Mesothelial cell of epicardium (in vitro differentiated cells): ENCODE results near the gene OXLD1. TPM values are rescaled to one million over a fixed set of nuclear protein-coding genes. Genes with fewer than 3 reads are reported as not detected.
"Not testable (repeated sequence)": the region's sequence is repeated elsewhere in the genome, so short reads cannot be mapped to it uniquely, and the experiment has no call there.

ENCODE experiments used
- DNase-seq, 2 experiments: peaks; one replicate each; pipeline ENCODE4 v3.0.0; 2021; ENCODE audit warnings: low spot score in 2 of 2; ENCODE audit not compliant: unreplicated experiment in 2 of 2
- H3K27ac Mint-ChIP-seq: 2 replicates; pipeline ENCODE4 v1.8.0; 2021; ENCODE audit warnings: mixed read lengths
- H3K27me3 Mint-ChIP-seq: 2 replicates; pipeline ENCODE4 v1.8.0; 2021; ENCODE audit warnings: low read depth, mixed read lengths
- H3K36me3 Mint-ChIP-seq: 2 replicates; pipeline ENCODE4 v1.8.0; 2021; ENCODE audit warnings: mixed read lengths
- H3K4me1 Mint-ChIP-seq: 2 replicates; pipeline ENCODE4 v1.8.0; 2021; ENCODE audit warnings: mixed read lengths
- H3K4me3 Mint-ChIP-seq: 2 replicates; pipeline ENCODE4 v1.8.0; 2021; ENCODE audit warnings: mild to moderate bottlenecking, moderate library complexity, mixed read lengths
- H3K9me3 Mint-ChIP-seq: 2 replicates; pipeline ENCODE4 v1.8.0; 2021; ENCODE audit warnings: mixed read lengths
- CTCF ChIP-seq: fragments of 200-600 bp; sonication (generic); IDR thresholded peaks from one replicate; pipeline ENCODE4 v1.5.0; 2021; ENCODE audit warnings: antibody characterized with exemption; ENCODE audit not compliant: unreplicated experiment
- microRNA-seq: library from miRNA; unstranded; fragments of <30 nt; microRNA quantifications from one replicate; pipeline ENCODE4 v1.2.0, GENCODE V29; 2021; ENCODE audit warnings: inconsistent platforms, mixed read lengths
- total RNA-seq: library from RNA; stranded (reverse); gene quantifications from 3 replicates; pipeline ENCODE4 v1.2.1, GENCODE V29; 2021

Gene OXLD1
- total RNA-seq, 1 donor from 2014 or later: 23.9 TPM

- H3K9me3 Mint-ChIP-seq: no peaks in the 10 kb centered on the region
- H3K27ac Mint-ChIP-seq: no peak overlapping the region
- peaks cover 10% of the 10 kb centered on the region for H3K4me1 Mint-ChIP-seq
- H3K27me3 Mint-ChIP-seq: no peaks in the 10 kb centered on the region
- peaks cover 17% of the 10 kb centered on the region for H3K36me3 Mint-ChIP-seq
- TF ChIP-seq CTCF: no peak
- no peak overlapping the region for H3K4me3 Mint-ChIP-seq
- DNase-seq: no peak
These were observed 34.9 kb downstream of the OXLD1 start for GRCh38 chr17:81631482-81631881.

- Mint-ChIP-seq H3K4me3 (no peak overlapping the region), H3K27ac (no peak overlapping the region), H3K27me3 (no peaks in the 10 kb centered on the region), H3K36me3 (peaks cover 25% of the 10 kb centered on the region), H3K4me1 (no peaks in the 10 kb centered on the region), H3K9me3 (peaks cover 2% of the 10 kb centered on the region)
- DNase-seq: no peak
- no peak for TF ChIP-seq CTCF
These were observed 36.1 kb downstream of the OXLD1 start for GRCh38 chr17:81630274-81630673.

- no peak overlapping the region for H3K27ac Mint-ChIP-seq
- peaks cover 17% of the 10 kb centered on the region for H3K9me3 Mint-ChIP-seq
- no peaks in the 10 kb centered on the region for H3K27me3 Mint-ChIP-seq
- H3K4me3 Mint-ChIP-seq: no peak overlapping the region
- TF ChIP-seq CTCF: no peak
- no peaks in the 10 kb centered on the region for H3K4me1 Mint-ChIP-seq
- no peak for DNase-seq
- peaks cover 54% of the 10 kb centered on the region for H3K36me3 Mint-ChIP-seq
These were observed 44.8 kb downstream of the OXLD1 start for GRCh38 chr17:81621494-81622130.

GRCh38 chr17:81618307-81618706, 48.1 kb downstream of the OXLD1 start:
- H3K4me3 Mint-ChIP-seq, H3K27ac Mint-ChIP-seq, H3K4me1 Mint-ChIP-seq, H3K27me3 Mint-ChIP-seq, H3K9me3 Mint-ChIP-seq, DNase-seq: not testable (repeated sequence)
- peaks cover 55% of the 10 kb centered on the region for H3K36me3 Mint-ChIP-seq

GRCh38 chr17:81616877-81617276, 49.5 kb downstream of the OXLD1 start:
- H3K27ac Mint-ChIP-seq: no peak overlapping the region
- no peaks in the 10 kb centered on the region for H3K4me1 Mint-ChIP-seq
- no peaks in the 10 kb centered on the region for H3K27me3 Mint-ChIP-seq
- H3K4me3 Mint-ChIP-seq: no peak overlapping the region
- no peak for DNase-seq
- peaks cover 62% of the 10 kb centered on the region for H3K36me3 Mint-ChIP-seq
- H3K9me3 Mint-ChIP-seq: peaks cover 6% of the 10 kb centered on the region
- TF ChIP-seq CTCF: no peak

GRCh38 chr17:81615401-81615930, 50.9 kb downstream of the OXLD1 start:
- Mint-ChIP-seq H3K4me1 (no peaks in the 10 kb centered on the region), H3K9me3 (peaks cover 6% of the 10 kb centered on the region), H3K27ac (no peak overlapping the region), H3K36me3 (peaks cover 50% of the 10 kb centered on the region), H3K27me3 (no peaks in the 10 kb centered on the region), H3K4me3 (no peak overlapping the region)
- DNase-seq: no peak
- TF ChIP-seq CTCF: no peak

Small RNA genes lying within 50 kb of the gene (microRNA-seq; reads per million reads assigned to microRNA genes)
- gene MIR6786: 0.88 reads per million

Other genes starting within 250 kb of the OXLD1 start
- 4,391 to 4,678 TPM (median 4,589 TPM) in 3 replicates for gene ACTG1, start 153.8 kb downstream of the OXLD1 start, total RNA-seq
- gene FSCN2, start 138.2 kb downstream of the OXLD1 start, total RNA-seq: 13.0 to 17.3 TPM (median 13.3 TPM) in 3 replicates
- 35.4 to 37.2 TPM (median 36.0 TPM) in 3 replicates for gene FAAP100, start 114.3 kb downstream of the OXLD1 start, total RNA-seq
- gene NPLOC4, start 29.5 kb downstream of the OXLD1 start, total RNA-seq: 93.3 to 102 TPM (median 94.5 TPM) in 3 replicates
- gene TSPAN10, start 29.4 kb downstream of the OXLD1 start, total RNA-seq: 2.9 to 3.7 TPM (median 3.1 TPM) in 3 replicates
- 0.59 to 1.4 TPM (median 1.00 TPM) in 3 replicates for gene PDE6G, start 10.1 kb downstream of the OXLD1 start, total RNA-seq
- gene CCDC137, start 132 bp upstream of the OXLD1 start, total RNA-seq: 16.3 to 19.6 TPM (median 17.5 TPM) in 3 replicates
- 42.8 to 44.7 TPM (median 44.5 TPM) in 3 replicates for gene ARL16, start 17.2 kb upstream of the OXLD1 start, total RNA-seq
- 114 to 122 TPM (median 119 TPM) in 3 replicates for gene HGS, start 17.4 kb upstream of the OXLD1 start, total RNA-seq
- 53.9 to 56.7 TPM (median 54.1 TPM) in 3 replicates for gene MRPL12, start 36.8 kb upstream of the OXLD1 start, total RNA-seq
- 13.2 to 15.7 TPM (median 15.2 TPM) in 3 replicates for gene SLC25A10, start 45.7 kb upstream of the OXLD1 start, total RNA-seq
- 0.18 to 0.74 TPM (median 0.66 TPM) in 3 replicates for gene GCGR, start 137.5 kb upstream of the OXLD1 start, total RNA-seq
- 96.2 to 104 TPM (median 103 TPM) in 3 replicates for gene MCRIP1, start 166.7 kb upstream of the OXLD1 start, total RNA-seq
- gene PPP1R27, start 168.4 kb upstream of the OXLD1 start, total RNA-seq: 0.35 TPM in 1 of 3 replicates, not detected in the others
- gene P4HB, start 193.9 kb upstream of the OXLD1 start, total RNA-seq: 405 to 433 TPM (median 421 TPM) in 3 replicates
- 258 to 275 TPM (median 268 TPM) in 3 replicates for gene ARHGDIA, start 204.7 kb upstream of the OXLD1 start, total RNA-seq
- 78.5 to 86.1 TPM (median 79.5 TPM) in 3 replicates for gene ALYREF, start 225.0 kb upstream of the OXLD1 start, total RNA-seq
- gene ANAPC11, start 225.1 kb upstream of the OXLD1 start, total RNA-seq: 103 to 115 TPM (median 108 TPM) in 3 replicates
- gene NPB, start 235.6 kb upstream of the OXLD1 start, total RNA-seq: 0.75 to 1.7 TPM (median 1.2 TPM) in 3 replicates
- gene PCYT2, start 244.8 kb upstream of the OXLD1 start, total RNA-seq: 16.8 to 20.5 TPM (median 17.5 TPM) in 3 replicates